SK-N-SH treated with all-trans-retinoic acid at 6 μM for 48 hours (cell line): Measurements from ENCODE around the gene MYO1B.

Source experiments
- CSRNP3 ChIP-seq: fragments of 250-450 bp; sonication (Bioruptor Pico); IDR thresholded peaks from 2 replicates; pipeline ENCODE4 v1.5.1; 2021; ENCODE audit warnings: mild to moderate bottlenecking, moderate library complexity
- ZFP3 ChIP-seq: fragments of 250-450 bp; sonication (Bioruptor Pico); IDR thresholded peaks from 2 replicates; pipeline ENCODE4 v1.5.0; 2020; ENCODE audit warnings: mild to moderate bottlenecking, moderate library complexity

- TF ChIP-seq CSRNP3 (CRISPR knock-in tag) (no peak), ZFP3 (CRISPR knock-in tag) (no peak)
Measured at GRCh38 chr2:191382801-191383200, 137.6 kb downstream of the MYO1B start.
